ENCODE data around the gene NOP58. TPM values are rescaled to one million over a fixed set of nuclear protein-coding genes. Genes with fewer than 3 reads are reported as not detected.
"Not testable (repeated sequence)": the region's sequence is repeated elsewhere in the genome, so short reads cannot be mapped to it uniquely, and the experiment has no call there.

The NOP58 gene
- total RNA-seq, 4 donors from 2014 or later: 26.8 to 138 (median 76.9) TPM

DNA sequence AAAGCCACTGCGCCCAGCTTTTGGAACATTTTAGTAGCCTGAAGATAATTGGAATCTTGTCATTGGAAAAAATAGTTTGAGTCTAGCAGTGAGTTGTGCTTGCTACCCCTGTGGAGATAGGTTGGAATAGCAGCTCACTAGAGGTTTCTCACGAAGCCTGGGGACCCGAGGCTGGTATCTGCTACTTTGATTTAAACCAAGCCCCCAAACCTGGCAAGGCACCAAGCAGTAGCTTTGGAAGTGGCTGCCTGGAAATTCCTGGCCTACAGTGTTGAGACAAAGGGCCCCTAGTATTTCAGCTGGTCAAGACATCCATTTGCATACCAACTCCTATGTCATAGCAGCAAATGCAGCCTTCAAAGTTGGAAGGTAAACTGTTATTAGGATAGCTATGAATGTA is 42.1 kb downstream of the NOP58 start:
- H3K27ac ChIP-seq: no peak overlapping the region
- intact Hi-C loops (cut with DNase I; ENCODE audit: low total_unique reads): no loop called here
- H3K4me3 ChIP-seq: no peak overlapping the region
- no peaks in the 10 kb centered on the region for H3K4me1 ChIP-seq
- no peak for DNase-seq
- no peaks in the 10 kb centered on the region for H3K9me3 ChIP-seq
- no peak for TF ChIP-seq POLR2A (IDR thresholded peaks at IDR 0.05)
- TF ChIP-seq, protein P1, sequence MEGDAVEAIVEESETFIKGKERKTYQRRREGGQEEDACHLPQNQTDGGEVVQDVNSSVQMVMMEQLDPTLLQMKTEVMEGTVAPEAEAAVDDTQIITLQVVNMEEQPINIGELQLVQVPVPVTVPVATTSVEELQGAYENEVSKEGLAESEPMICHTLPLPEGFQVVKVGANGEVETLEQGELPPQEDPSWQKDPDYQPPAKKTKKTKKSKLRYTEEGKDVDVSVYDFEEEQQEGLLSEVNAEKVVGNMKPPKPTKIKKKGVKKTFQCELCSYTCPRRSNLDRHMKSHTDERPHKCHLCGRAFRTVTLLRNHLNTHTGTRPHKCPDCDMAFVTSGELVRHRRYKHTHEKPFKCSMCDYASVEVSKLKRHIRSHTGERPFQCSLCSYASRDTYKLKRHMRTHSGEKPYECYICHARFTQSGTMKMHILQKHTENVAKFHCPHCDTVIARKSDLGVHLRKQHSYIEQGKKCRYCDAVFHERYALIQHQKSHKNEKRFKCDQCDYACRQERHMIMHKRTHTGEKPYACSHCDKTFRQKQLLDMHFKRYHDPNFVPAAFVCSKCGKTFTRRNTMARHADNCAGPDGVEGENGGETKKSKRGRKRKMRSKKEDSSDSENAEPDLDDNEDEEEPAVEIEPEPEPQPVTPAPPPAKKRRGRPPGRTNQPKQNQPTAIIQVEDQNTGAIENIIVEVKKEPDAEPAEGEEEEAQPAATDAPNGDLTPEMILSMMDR (IDR thresholded peaks at IDR 0.05): no peak
- no peaks in the 10 kb centered on the region for H3K27me3 ChIP-seq
- H3K36me3 ChIP-seq: no peaks in the 10 kb centered on the region

DNA sequence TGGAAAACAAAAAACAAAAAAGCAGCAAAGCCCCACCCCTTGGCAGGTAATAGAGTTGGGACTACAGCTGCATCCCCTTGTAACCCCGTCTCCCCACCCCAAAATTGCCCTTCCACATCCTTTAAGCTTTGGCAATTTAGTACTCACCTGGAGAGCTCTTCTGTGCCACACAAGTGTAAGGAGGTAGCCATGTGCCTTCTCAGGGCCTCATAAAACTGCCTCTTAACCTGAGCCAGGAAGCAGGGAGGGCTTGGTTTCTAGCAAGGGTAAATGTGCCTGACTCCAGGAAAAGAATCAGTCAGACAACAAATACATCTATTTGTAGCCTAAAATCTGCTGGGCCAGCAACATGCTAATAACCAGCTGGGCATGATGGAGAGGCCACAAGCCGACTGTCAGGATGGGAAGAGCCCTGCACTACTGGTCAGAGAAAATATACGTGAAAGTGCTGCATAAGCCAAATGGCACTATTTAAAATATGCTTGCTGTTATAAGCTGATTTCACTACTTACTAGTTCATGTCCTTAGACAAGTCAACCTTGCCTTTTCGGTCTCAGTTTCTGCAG is 46.3 kb downstream of the NOP58 start:
- no peak for DNase-seq
- H3K4me1 ChIP-seq: no peaks in the 10 kb centered on the region
- no peaks in the 10 kb centered on the region for H3K9me3 ChIP-seq
- TF ChIP-seq, protein P1 (IDR thresholded peaks at IDR 0.05): no peak
- no peak for TF ChIP-seq POLR2A (IDR thresholded peaks at IDR 0.05)
- H3K27me3 ChIP-seq: no peaks in the 10 kb centered on the region
- no peaks in the 10 kb centered on the region for H3K36me3 ChIP-seq
- H3K4me3 ChIP-seq: no peak overlapping the region
- intact Hi-C loops (cut with DNase I; ENCODE audit: low total_unique reads): no loop called here
- H3K27ac ChIP-seq: no peak overlapping the region

DNA sequence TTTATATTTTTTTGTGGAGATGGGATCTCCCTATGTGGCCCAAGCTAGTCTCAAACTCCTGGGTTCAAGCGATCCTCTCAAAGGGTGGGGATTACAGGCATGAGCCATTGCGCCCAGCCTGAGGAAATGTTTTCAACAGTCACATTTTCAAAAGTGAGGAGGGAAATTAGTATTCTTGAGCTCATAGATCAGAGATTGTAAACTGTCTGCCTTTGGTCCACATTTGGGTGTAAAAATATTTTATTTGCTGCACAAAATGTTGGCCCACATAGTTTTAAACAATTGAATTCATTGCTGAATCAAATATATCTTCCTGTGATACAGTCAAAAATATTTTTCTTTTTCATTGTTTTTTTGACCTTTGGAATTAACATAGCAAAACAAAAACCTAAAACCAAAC is 48.6 kb downstream of the NOP58 start:
- TF ChIP-seq, protein P1 (IDR thresholded peaks at IDR 0.05): no peak
- no peak for TF ChIP-seq POLR2A (IDR thresholded peaks at IDR 0.05)
- Histone ChIP-seq H3K4me1 (no peaks in the 10 kb centered on the region), H3K27me3 (no peaks in the 10 kb centered on the region), H3K9me3 (no peaks in the 10 kb centered on the region), H3K4me3 (no peak overlapping the region), H3K27ac (no peak overlapping the region), H3K36me3 (no peaks in the 10 kb centered on the region)
- intact Hi-C loops (cut with DNase I; ENCODE audit: low total_unique reads): no loop called here
- no peak for DNase-seq

DNA sequence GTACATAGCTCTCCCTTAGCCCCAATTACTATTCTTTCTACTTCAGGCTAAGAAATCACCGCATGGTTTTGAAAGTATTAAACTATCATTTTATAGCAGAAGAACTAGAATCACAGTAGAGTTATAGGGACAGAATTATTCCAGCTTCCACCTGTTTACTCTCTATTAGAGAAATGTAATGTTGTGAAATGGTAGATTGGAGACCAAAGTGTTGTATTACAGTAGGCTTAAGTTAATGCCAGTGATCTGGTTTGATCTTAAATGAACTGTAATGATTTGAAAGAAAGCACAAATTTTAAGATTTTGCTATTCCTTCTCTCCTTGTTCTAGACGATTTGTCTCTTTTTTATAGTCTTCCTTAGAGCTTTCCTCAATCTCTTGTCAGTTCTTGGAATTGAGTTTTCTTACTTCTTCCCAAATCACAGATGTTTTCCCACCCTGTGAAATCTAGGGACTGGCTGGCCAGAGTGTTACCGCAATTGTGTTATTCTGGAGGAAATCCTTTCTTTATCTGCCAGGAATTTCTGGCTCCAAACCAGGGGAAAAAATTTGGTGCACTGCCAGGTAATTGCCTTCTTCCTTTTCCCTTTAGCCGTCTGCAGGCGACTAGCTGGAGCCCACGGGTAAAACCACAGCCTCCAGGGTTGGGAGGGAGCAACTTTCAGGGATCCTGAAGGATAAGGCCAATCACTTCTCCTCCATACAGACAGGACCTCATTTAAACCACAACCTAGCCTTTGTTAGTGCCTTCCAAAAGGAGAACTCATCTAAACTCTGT is 51.7 kb downstream of the NOP58 start:
- H3K36me3 ChIP-seq: no peaks in the 10 kb centered on the region
- no peaks in the 10 kb centered on the region for H3K4me1 ChIP-seq
- no peaks in the 10 kb centered on the region for H3K27me3 ChIP-seq
- intact Hi-C loops (cut with DNase I; ENCODE audit: low total_unique reads): no loop called here
- TF ChIP-seq, protein P1 (IDR thresholded peaks at IDR 0.05): no peak
- no peak for TF ChIP-seq POLR2A (IDR thresholded peaks at IDR 0.05)
- no peak overlapping the region for H3K4me3 ChIP-seq
- peak; percentile 67 to 76 for DNase-seq
- no peak overlapping the region for H3K27ac ChIP-seq
- H3K9me3 ChIP-seq: no peaks in the 10 kb centered on the region

DNA sequence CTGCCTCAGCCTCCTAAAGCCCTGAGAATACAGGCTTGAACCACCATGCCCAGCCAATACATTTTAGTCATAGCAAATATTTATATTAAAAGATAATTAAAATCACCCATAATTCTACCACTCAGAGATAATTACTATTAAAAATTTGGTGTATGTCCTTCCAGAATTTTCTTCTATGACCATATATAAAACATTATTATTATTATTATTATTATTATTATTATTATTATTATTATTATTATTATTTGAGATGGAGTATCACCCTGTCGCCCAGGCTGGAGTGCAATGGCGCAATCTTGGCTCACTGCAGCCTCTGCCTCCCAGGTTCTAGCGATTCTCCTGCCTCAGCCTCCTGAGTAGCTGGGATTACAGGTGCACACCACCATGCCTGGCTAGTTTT is 54.8 kb downstream of the NOP58 start:
- H3K4me1 ChIP-seq; H3K4me3 ChIP-seq; H3K27me3 ChIP-seq; intact Hi-C loops (cut with DNase I; ENCODE audit: low total_unique reads); H3K9me3 ChIP-seq; DNase-seq; H3K36me3 ChIP-seq; H3K27ac ChIP-seq: not testable (repeated sequence)

All from uterus (tissue), 4 donors.